Activated B cell treated with CpG ODN at 0.5 μM for 24 hours (primary cell): ENCODE results near the gene PITPNM1. TPM values are rescaled to one million over a fixed set of nuclear protein-coding genes. Genes with fewer than 3 reads are reported as not detected.

Source experiments
- ATAC-seq: fragments of 200-7000 bp; cut with Tn5 transposase; one replicate; pipeline ENCODE4 v1.10.0; 2021; ENCODE audit warnings: low read depth, mild to moderate bottlenecking, moderate library complexity
- CTCF ChIA-PET: fragments of 350-600 bp; sonication (Branson Sonifier 250); formaldehyde crosslinking; loops from one replicate; lab custom pipeline; 2021; ENCODE audit warnings: antibody characterized with exemption; lab: Charles Lee
- POLR2A ChIA-PET: fragments of 350-600 bp; sonication (Branson Sonifier 250); formaldehyde crosslinking; loops from one replicate; lab custom pipeline; 2021; ENCODE audit warnings: antibody characterized with exemption; lab: Charles Lee
- DNase-seq: peaks from one replicate; pipeline ENCODE4 v3.0.0; 2022
- H3K27ac Mint-ChIP-seq: one replicate; pipeline ENCODE4 v1.8.0; 2020; ENCODE audit warnings: mixed read lengths
- H3K27me3 Mint-ChIP-seq: one replicate; pipeline ENCODE4 v1.8.0; 2021; ENCODE audit warnings: mixed read lengths
- H3K36me3 Mint-ChIP-seq: one replicate; pipeline ENCODE4 v1.8.0; 2021; ENCODE audit warnings: low read depth, mixed read lengths
- H3K4me1 Mint-ChIP-seq: one replicate; pipeline ENCODE4 v1.8.0; 2021; ENCODE audit warnings: mixed read lengths
- H3K4me3 Mint-ChIP-seq: one replicate; pipeline ENCODE4 v1.8.0; 2020; ENCODE audit warnings: mild to moderate bottlenecking, mixed read lengths
- H3K9me3 Mint-ChIP-seq: one replicate; pipeline ENCODE4 v1.8.0; 2020; ENCODE audit warnings: mixed read lengths
- intact Hi-C: fragments of 100-400 bp; cut with micrococcal nuclease; formaldehyde crosslinking; loops from one replicate; pipeline ENCODE4 v1.15.1; 2024
- total RNA-seq: library from RNA; stranded (reverse); gene quantifications from 2 replicates; pipeline ENCODE4 v1.2.3, GENCODE V29; 2022
- TF ChIP-seq, protein P1 (sequence below): fragments of 200-600 bp; IDR thresholded peaks from one replicate; pipeline ENCODE4 v1.8.0; 2022; ENCODE audit warnings: antibody characterized with exemption, mild to moderate bottlenecking

Gene PITPNM1
- total RNA-seq, 1 donor from 2014 or later = 111 TPM

DNA sequence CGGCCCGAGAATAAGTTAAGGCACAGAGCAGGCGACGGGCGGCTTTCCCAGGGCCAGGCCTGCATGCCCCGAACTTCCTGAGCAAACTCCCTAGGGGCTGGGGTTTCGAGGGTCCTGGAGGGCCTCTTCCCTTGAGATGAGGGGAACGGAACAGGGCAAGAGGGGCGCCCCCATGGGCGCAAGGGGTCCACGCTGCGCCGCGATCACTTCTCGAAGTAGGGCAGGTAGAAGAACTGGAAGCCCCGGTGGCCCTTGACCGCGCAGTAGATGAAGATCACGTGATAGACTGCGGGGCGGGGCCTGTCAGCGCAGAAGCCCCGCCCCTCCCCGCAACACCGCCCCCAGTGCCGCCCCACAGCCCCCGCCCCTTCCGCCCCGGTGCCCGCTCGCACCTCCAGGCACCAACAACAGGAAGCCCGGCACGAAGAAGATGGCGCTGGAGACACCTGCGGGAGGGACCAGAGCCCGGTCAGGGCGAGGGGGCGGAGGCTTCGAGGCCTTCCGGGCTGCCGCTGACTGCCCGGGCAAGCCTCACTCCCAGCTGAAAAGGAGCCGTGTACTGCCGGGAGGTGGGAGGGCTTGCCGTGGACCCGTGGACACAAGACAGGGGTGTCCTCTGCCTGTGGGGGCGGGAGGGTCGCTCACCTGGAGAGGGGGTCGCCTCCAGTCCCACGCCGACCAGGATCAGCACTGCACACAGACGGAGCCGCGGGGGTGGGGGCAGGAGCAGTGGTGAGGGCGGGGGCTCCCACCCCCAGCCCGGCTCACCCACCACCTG lies 40.6 kb downstream of the PITPNM1 start:
- H3K27ac Mint-ChIP-seq = peak overlapping the region; percentile 94
- H3K4me3 Mint-ChIP-seq = peak overlapping the region; percentile 88
- peak; percentile 83 for DNase-seq
- intact Hi-C loops = loop anchor here (1.0 kb wide), 8 partner anchors 18 to 111 kb away; partner anchors contain the start of genes CDK2AP2, POLD4, PPP1CA and PTPRCAP
- no peaks in the 10 kb centered on the region for H3K9me3 Mint-ChIP-seq
- peaks cover 11% of the 10 kb centered on the region for H3K36me3 Mint-ChIP-seq
- peaks cover 77% of the 10 kb centered on the region for H3K4me1 Mint-ChIP-seq
- ChIA-PET POLR2A (interaction anchor here (0.7 to 33.4 kb wide), 19 partner anchors 15 to 225 kb away, joined by 3 to 1417 read pairs (median 4); partner anchors contain the start of genes AIP, CLCF1, CORO1B and POLD4), CTCF (interaction anchor here (0.7 to 1.7 kb wide), 3 partner anchors 27 to 63 kb away, joined by 3 to 6 read pairs (median 3); partner anchors contain the start of genes PPP1CA and PTPRCAP)
- TF ChIP-seq, protein P1, sequence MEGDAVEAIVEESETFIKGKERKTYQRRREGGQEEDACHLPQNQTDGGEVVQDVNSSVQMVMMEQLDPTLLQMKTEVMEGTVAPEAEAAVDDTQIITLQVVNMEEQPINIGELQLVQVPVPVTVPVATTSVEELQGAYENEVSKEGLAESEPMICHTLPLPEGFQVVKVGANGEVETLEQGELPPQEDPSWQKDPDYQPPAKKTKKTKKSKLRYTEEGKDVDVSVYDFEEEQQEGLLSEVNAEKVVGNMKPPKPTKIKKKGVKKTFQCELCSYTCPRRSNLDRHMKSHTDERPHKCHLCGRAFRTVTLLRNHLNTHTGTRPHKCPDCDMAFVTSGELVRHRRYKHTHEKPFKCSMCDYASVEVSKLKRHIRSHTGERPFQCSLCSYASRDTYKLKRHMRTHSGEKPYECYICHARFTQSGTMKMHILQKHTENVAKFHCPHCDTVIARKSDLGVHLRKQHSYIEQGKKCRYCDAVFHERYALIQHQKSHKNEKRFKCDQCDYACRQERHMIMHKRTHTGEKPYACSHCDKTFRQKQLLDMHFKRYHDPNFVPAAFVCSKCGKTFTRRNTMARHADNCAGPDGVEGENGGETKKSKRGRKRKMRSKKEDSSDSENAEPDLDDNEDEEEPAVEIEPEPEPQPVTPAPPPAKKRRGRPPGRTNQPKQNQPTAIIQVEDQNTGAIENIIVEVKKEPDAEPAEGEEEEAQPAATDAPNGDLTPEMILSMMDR = no peak
- peak; percentile 71 for ATAC-seq
- H3K27me3 Mint-ChIP-seq = no peaks in the 10 kb centered on the region

DNA sequence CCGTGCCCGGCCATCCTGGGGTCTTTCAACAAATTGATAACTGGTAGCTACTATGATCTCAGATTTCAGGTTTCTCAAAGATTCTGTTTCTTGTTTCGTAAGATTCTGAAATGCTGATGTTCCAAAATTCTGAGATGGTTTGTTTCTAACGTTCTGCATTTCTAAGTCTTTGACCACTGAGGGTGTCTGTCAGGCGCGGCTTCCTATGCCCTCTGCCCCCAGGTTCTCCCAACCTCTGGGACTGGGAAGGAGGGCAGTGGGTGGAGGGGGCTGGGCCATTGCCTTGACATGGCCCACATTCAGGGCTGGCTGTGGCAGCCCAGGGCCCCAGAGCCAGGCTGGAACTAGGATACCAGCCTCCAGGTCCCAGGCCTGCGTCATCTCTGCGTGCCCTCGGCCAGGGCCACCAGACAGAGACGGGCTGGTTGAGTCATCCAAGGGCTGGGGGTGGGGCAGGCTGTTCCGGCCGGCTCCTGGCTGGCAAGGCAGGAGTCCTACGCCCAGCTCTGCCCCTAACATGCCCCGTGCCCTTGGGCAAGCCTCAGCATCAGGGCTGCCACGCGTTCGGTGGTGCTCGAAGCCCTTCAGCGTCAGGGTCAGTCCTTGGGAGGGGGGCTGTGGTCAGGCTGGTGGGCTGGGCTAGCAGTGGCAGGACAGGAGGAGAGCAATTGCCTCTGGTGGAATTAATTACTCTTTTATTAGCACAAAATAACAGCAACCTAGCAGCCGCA lies 41.3 kb downstream of the PITPNM1 start:
- intact Hi-C loops = loop anchor here (1.0 kb wide), 8 partner anchors 18 to 111 kb away; partner anchors contain the start of genes CDK2AP2, POLD4, PPP1CA and PTPRCAP
- POLR2A ChIA-PET = interaction anchor here (0.6 to 33.4 kb wide), 5 partner anchors 20 to 61 kb away, joined by 3 to 1417 read pairs (median 30); partner anchors contain the start of genes AIP, CORO1B, PPP1CA and PTPRCAP

DNA sequence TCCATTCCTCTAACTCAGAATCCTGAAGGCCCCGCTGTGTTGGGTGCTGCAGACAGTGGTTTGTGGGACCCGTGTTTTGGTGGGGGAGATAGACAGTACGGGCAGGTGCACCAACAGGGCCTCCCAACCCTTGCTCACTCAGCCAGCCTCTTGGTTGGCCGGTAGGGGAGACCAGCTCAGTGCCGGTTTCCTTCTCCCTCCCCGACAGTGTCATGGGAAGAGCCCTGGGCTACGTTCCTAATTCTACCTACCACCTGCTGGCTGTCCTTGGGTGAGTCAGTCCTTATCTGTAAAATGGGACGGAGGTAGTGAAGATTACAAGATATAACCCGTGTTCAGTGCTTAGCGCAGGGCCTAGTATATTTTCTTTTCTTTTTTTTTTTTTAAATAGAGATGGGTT lies 42.0 kb downstream of the PITPNM1 start:
- intact Hi-C loops = no loop called here
- Mint-ChIP-seq H3K9me3 (no peaks in the 10 kb centered on the region), H3K4me1 (peaks cover 83% of the 10 kb centered on the region), H3K4me3 (no peak overlapping the region), H3K27ac (peak overlapping the region; percentile 94), H3K36me3 (peaks cover 8% of the 10 kb centered on the region), H3K27me3 (no peaks in the 10 kb centered on the region)
- TF ChIP-seq, protein P1 = no peak
- DNase-seq (no peak), ATAC-seq (no peak)
- ChIA-PET POLR2A (interaction anchor here (0.6 to 33.4 kb wide), 5 partner anchors 20 to 70 kb away, joined by 4 to 1417 read pairs (median 30); partner anchors contain the start of genes AIP, CORO1B, PPP1CA and PTPRCAP), CTCF (interaction anchor here (1.0 kb wide), 1 partner anchor 26 kb away, joined by 3 read pairs; the partner anchor contains the start of gene PTPRCAP)

More for the DNA sequence above, 41.3 kb downstream of the PITPNM1 start:
- Mint-ChIP-seq H3K36me3 (peaks cover 11% of the 10 kb centered on the region), H3K27me3 (no peaks in the 10 kb centered on the region), H3K4me1 (peaks cover 80% of the 10 kb centered on the region), H3K9me3 (no peaks in the 10 kb centered on the region), H3K4me3 (peak overlapping the region; percentile 88), H3K27ac (peak overlapping the region; percentile 94)
- ATAC-seq (no peak), DNase-seq (no peak)
- TF ChIP-seq, protein P1 = no peak
- CTCF ChIA-PET = interaction anchor here (1.0 kb wide), 1 partner anchor 27 kb away, joined by 3 read pairs; the partner anchor contains the start of gene PTPRCAP

GRCh38 chr11:67458266-67458665 lies 46.9 kb downstream of the PITPNM1 start:
- DNase-seq (no peak), ATAC-seq (no peak)
- TF ChIP-seq, protein P1 = no peak
- H3K4me3 Mint-ChIP-seq = no peak overlapping the region
- no peaks in the 10 kb centered on the region for H3K27me3 Mint-ChIP-seq
- peak overlapping the region; percentile 98 for H3K27ac Mint-ChIP-seq
- H3K4me1 Mint-ChIP-seq = peaks cover 57% of the 10 kb centered on the region
- ChIA-PET POLR2A (interaction anchor here (0.5 to 33.4 kb wide), 7 partner anchors 11 to 116 kb away, joined by 3 to 1417 read pairs (median 15); partner anchors contain the start of genes CORO1B, PPP1CA, PTPRCAP and RPS6KB2), CTCF (interaction anchor here (1.5 kb wide), 1 partner anchor 21 kb away, joined by 3 read pairs; the partner anchor contains the start of gene PTPRCAP)
- intact Hi-C loops = no loop called here
- no peaks in the 10 kb centered on the region for H3K36me3 Mint-ChIP-seq
- no peaks in the 10 kb centered on the region for H3K9me3 Mint-ChIP-seq
